HL-60 (cell line): ENCODE measurements around the gene PALM.
A peak's percentile ranks its signal among the peaks of the same experiment; 100 is the strongest.
"Not testable (repeated sequence)": the region's sequence is repeated elsewhere in the genome, so short reads cannot be mapped to it uniquely, and the experiment has no call there.

ENCODE experiments used
- DNase-seq, 2 experiments: peaks; one replicate each; pipeline ENCODE4 v3.0.0-alpha.2; 2010 to 2020; ENCODE audit warnings: low read depth in 1 of 2, low spot score in 1 of 2
- H3K27ac ChIP-seq: fragments of 250-450 bp; sonication (Bioruptor Pico); replicated peaks from 2 replicates; pipeline ENCODE4 v1.5.1; 2020; ENCODE audit warnings: mild to moderate bottlenecking, moderate library complexity
- H3K27me3 ChIP-seq: fragments of 250-450 bp; sonication (Bioruptor Pico); 2 replicates; pipeline ENCODE4 v1.5.1; 2021; ENCODE audit warnings: mild to moderate bottlenecking, moderate library complexity; ENCODE audit not compliant: insufficient read depth, poor library complexity, severe bottlenecking
- H3K4me3 ChIP-seq: replicated peaks from 2 replicates; pipeline ENCODE4 v1.5.1; 2011; ENCODE audit warnings: mild to moderate bottlenecking, control low read depth, low read length; ENCODE audit not compliant: insufficient read depth
- CTCF ChIP-seq: IDR thresholded peaks from one replicate; pipeline ENCODE4 v1.5.1; 2011; ENCODE audit warnings: low read length, control low read depth, inconsistent platforms; ENCODE audit not compliant: insufficient read depth
- GABPA ChIP-seq: IDR thresholded peaks from 2 replicates; pipeline ENCODE4 v1.6.1; 2012; ENCODE audit warnings: low read depth
- POLR2AphosphoS5 ChIP-seq: IDR thresholded peaks from 2 replicates; pipeline ENCODE4 v1.6.1; 2012; ENCODE audit warnings: low read depth
- REST ChIP-seq: IDR thresholded peaks from 2 replicates; pipeline ENCODE4 v1.6.1; 2012; ENCODE audit warnings: low read depth; ENCODE audit not compliant: insufficient replicate concordance
- SPI1 ChIP-seq: IDR thresholded peaks from 2 replicates; pipeline ENCODE4 v1.6.1; 2012; ENCODE audit warnings: low read depth, mild to moderate bottlenecking, borderline replicate concordance

Gene PALM

GRCh38 chr19:694481-695351 lies 14.0 kb upstream of the PALM start:
- Histone ChIP-seq H3K4me3 (no peak overlapping the region), H3K27me3 (no peaks in the 10 kb centered on the region), H3K27ac (peak overlapping the region; percentile 97)
- 0 out of 2 replicates have a peak, but pooled peaks have one; percentile 14 for TF ChIP-seq POLR2AphosphoS5
- no peak for TF ChIP-seq CTCF
- no peak for TF ChIP-seq SPI1
- TF ChIP-seq GABPA, result no peak
- no peak for TF ChIP-seq REST
- DNase-seq, result no peak

- H3K27ac ChIP-seq, result peak within 1 kb of the TSS; percentile 97
- TF ChIP-seq POLR2AphosphoS5 (peak; percentile 13; the same call in 1 of the 2 replicates), GABPA (no peak)
- no peak within 1 kb of the TSS for H3K4me3 ChIP-seq
- peak in 1 of 2 experiments; percentile 58 for DNase-seq
- no peaks in the 10 kb centered on the region for H3K27me3 ChIP-seq
Observed at GRCh38 chr19:695352-695949, 13.3 kb upstream of the PALM start, which contains the start of gene PRSS57. TSS of gene PRSS57 (minus strand) at chr19:695452. CDS start at chr19:695430, 22 bp downstream.

GRCh38 chr19:698529-698928 lies 10.2 kb upstream of the PALM start:
- not testable (repeated sequence) for H3K27me3 ChIP-seq, DNase-seq, H3K4me3 ChIP-seq
- H3K27ac ChIP-seq, result peak overlapping the region; percentile 97

GRCh38 chr19:699885-700284 lies 8.8 kb upstream of the PALM start:
- peak overlapping the region; percentile 97 for H3K27ac ChIP-seq
- DNase-seq, result peak in 1 of 2 experiments; percentile 91

GRCh38 chr19:702847-703246 lies 5.9 kb upstream of the PALM start:
- not testable (repeated sequence) for DNase-seq, H3K27me3 ChIP-seq
- H3K27ac ChIP-seq, result peak overlapping the region; percentile 74
- peak overlapping the region; percentile 64 for H3K4me3 ChIP-seq

More at GRCh38 chr19:699885-700284, 8.8 kb upstream of the PALM start:
- not testable (repeated sequence) for H3K27me3 ChIP-seq, H3K4me3 ChIP-seq

GRCh38 chr19:703329-703650 lies 5.4 kb upstream of the PALM start:
- no peaks in the 10 kb centered on the region for H3K27me3 ChIP-seq
- peak overlapping the region; percentile 74 for H3K27ac ChIP-seq
- peak overlapping the region; percentile 64 for H3K4me3 ChIP-seq
- TF ChIP-seq GABPA (no peak), POLR2AphosphoS5 (0 out of 2 replicates have a peak, but pooled peaks have one; percentile 50)
- DNase-seq, result peak in 1 of 2 experiments; percentile 37
